ENCODE measurements around the gene MCMBP. TPM values are rescaled to one million over a fixed set of nuclear protein-coding genes. Genes with fewer than 3 reads are reported as not detected.

Gene MCMBP
- total and polyA plus RNA-seq, 2 donors (not counting 1 experiment from before 2014, with no cell fraction given) = 27.1 to 36.0 TPM

DNA sequence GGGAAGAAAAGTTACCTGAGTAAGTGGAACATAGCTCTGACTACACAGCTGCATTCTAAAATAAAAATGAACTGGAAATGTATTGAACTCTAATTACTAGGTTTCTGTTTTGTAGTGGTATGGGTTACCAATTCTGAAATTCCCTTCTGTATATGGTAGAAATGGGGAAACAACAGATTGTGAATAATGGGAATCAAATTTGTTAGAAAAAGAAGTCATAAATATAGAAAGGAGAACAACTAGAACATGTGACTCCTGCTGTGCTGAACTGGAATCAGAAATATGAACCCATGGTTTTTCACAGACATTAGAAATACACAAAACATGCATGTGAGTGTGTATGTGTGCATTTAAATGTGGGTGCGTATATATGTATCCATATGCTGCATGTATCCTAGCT, 27.0 kb downstream of the MCMBP start:
- TF ChIP-seq EZH2 (IDR thresholded peaks at IDR 0.05; ENCODE audit: borderline replicate concordance, insufficient read depth, low read depth, low read length, poor library complexity, severe bottlenecking) = no peak
- TF ChIP-seq, protein P1, sequence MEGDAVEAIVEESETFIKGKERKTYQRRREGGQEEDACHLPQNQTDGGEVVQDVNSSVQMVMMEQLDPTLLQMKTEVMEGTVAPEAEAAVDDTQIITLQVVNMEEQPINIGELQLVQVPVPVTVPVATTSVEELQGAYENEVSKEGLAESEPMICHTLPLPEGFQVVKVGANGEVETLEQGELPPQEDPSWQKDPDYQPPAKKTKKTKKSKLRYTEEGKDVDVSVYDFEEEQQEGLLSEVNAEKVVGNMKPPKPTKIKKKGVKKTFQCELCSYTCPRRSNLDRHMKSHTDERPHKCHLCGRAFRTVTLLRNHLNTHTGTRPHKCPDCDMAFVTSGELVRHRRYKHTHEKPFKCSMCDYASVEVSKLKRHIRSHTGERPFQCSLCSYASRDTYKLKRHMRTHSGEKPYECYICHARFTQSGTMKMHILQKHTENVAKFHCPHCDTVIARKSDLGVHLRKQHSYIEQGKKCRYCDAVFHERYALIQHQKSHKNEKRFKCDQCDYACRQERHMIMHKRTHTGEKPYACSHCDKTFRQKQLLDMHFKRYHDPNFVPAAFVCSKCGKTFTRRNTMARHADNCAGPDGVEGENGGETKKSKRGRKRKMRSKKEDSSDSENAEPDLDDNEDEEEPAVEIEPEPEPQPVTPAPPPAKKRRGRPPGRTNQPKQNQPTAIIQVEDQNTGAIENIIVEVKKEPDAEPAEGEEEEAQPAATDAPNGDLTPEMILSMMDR (IDR thresholded peaks at IDR 0.05) = no peak
- Histone ChIP-seq H3K36me3 (replicated peaks in 1 of 2; ENCODE audit: control extremely low read depth in 1 of 2, control insufficient read depth in 1 of 2, extremely low read depth in 1 of 2, insufficient read depth in 2 of 2, low read length in 1 of 2) (peaks cover 21 to 76% of the 10 kb centered on the region in 2 experiments), H4K20me1 (ENCODE audit: control insufficient read depth, insufficient read depth, low read length, poor library complexity, severe bottlenecking) (no peaks in the 10 kb centered on the region), H3K4me2 (replicated peaks; ENCODE audit: low read depth, low read length, poor library complexity, severe bottlenecking) (no peak overlapping the region), H3K27ac (ENCODE audit: low read length in 2 of 2) (no peak overlapping the region), H3K4me3 (ENCODE audit: control extremely low read depth in 1 of 5, extremely low read depth in 1 of 5, insufficient read depth in 1 of 5, low read depth in 2 of 5, low read length in 4 of 5) (no peak overlapping the region), H3K27me3 (replicated peaks in 1 of 4; ENCODE audit: control extremely low read depth in 1 of 4, control insufficient read depth in 3 of 4, insufficient read depth in 4 of 4, low read length in 3 of 4) (no peaks in the 10 kb centered on the region), H3K4me1 (ENCODE audit: control insufficient read depth in 2 of 2, insufficient read depth in 2 of 2, low read length in 2 of 2) (peaks cover 4 to 5% of the 10 kb centered on the region in 2 donors), H2AFZ (ENCODE audit: insufficient read depth, low read depth, low read length, poor library complexity, severe bottlenecking) (no peak overlapping the region), H3K9me3 (ENCODE audit: control extremely low read depth in 1 of 3, control insufficient read depth in 2 of 3, insufficient read depth in 1 of 3, low read length in 2 of 3) (no peaks in the 10 kb centered on the region), H3K79me2 (ENCODE audit: control insufficient read depth, insufficient read depth, low read length) (no peaks in the 10 kb centered on the region), H3K9ac (ENCODE audit: low read length) (no peak overlapping the region)
- Mint-ChIP-seq H3K9me3 (ENCODE audit: insufficient read depth) (no peaks in the 10 kb centered on the region), H3K27me3 (no peaks in the 10 kb centered on the region), H3K4me3 (no peak overlapping the region), H3K4me1 (peaks cover 10% of the 10 kb centered on the region), H3K27ac (no peak overlapping the region)
- ATAC-seq (ENCODE audit: low read depth) = no peak
- POLR2A ChIA-PET = no interaction called here
- intact Hi-C loops (cut with micrococcal nuclease) = no loop called here
- no CpG with 5 or more reads among the region's 1 CpG for WGBS (ENCODE audit: insufficient coverage)
- no peak for DNase-seq
- CTCF ChIA-PET = interaction anchor here (0.6 to 2.4 kb wide), 2 partner anchors 125 to 159 kb away, joined by 3 to 11 read pairs; no protein-coding TSS in a partner anchor

GRCh38 chr10:119834188-119834587, 38.5 kb downstream of the MCMBP start:
- ChIA-PET POLR2A (no interaction called here), CTCF (interaction anchor here (0.9 to 4.3 kb wide), 2 partner anchors 25 to 147 kb away, joined by 3 to 14 read pairs; no protein-coding TSS in a partner anchor)
- Histone ChIP-seq H3K27ac (ENCODE audit: low read length in 2 of 2) (no peak overlapping the region), H3K79me2 (ENCODE audit: control insufficient read depth, insufficient read depth, low read length) (no peaks in the 10 kb centered on the region), H3K36me3 (replicated peaks in 1 of 2; ENCODE audit: control extremely low read depth in 1 of 2, control insufficient read depth in 1 of 2, extremely low read depth in 1 of 2, insufficient read depth in 2 of 2, low read length in 1 of 2) (peaks cover 25 to 90% of the 10 kb centered on the region in 2 experiments), H3K9ac (ENCODE audit: low read length) (no peak overlapping the region), H3K27me3 (replicated peaks in 1 of 4; ENCODE audit: control extremely low read depth in 1 of 4, control insufficient read depth in 3 of 4, insufficient read depth in 4 of 4, low read length in 3 of 4) (no peaks in the 10 kb centered on the region), H3K4me1 (ENCODE audit: control insufficient read depth in 2 of 2, insufficient read depth in 2 of 2, low read length in 2 of 2) (no peaks in the 10 kb centered on the region), H3K9me3 (ENCODE audit: control extremely low read depth in 1 of 3, control insufficient read depth in 2 of 3, insufficient read depth in 1 of 3, low read length in 2 of 3) (no peaks in the 10 kb centered on the region), H3K4me3 (ENCODE audit: control extremely low read depth in 1 of 5, extremely low read depth in 1 of 5, insufficient read depth in 1 of 5, low read depth in 2 of 5, low read length in 4 of 5) (no peak overlapping the region), H2AFZ (ENCODE audit: insufficient read depth, low read depth, low read length, poor library complexity, severe bottlenecking) (no peak overlapping the region), H3K4me2 (replicated peaks; ENCODE audit: low read depth, low read length, poor library complexity, severe bottlenecking) (no peak overlapping the region), H4K20me1 (ENCODE audit: control insufficient read depth, insufficient read depth, low read length, poor library complexity, severe bottlenecking) (no peaks in the 10 kb centered on the region)
- intact Hi-C loops (cut with micrococcal nuclease) = no loop called here
- no peak for DNase-seq
- no peak for TF ChIP-seq EZH2 (IDR thresholded peaks at IDR 0.05; ENCODE audit: borderline replicate concordance, insufficient read depth, low read depth, low read length, poor library complexity, severe bottlenecking)
- TF ChIP-seq, protein P1 (IDR thresholded peaks at IDR 0.05) = no peak
- Mint-ChIP-seq H3K27me3 (no peaks in the 10 kb centered on the region), H3K4me3 (no peak overlapping the region), H3K27ac (peak overlapping the region; percentile 1), H3K9me3 (ENCODE audit: insufficient read depth) (no peaks in the 10 kb centered on the region), H3K4me1 (no peaks in the 10 kb centered on the region)
- ATAC-seq (ENCODE audit: low read depth) = no peak
- 91% methylated on average over 4 of the region's 4 CpGs for WGBS (ENCODE audit: insufficient coverage)

Measured in B cell (primary cell).